SK-N-SH (cell line): ENCODE results near the gene ISYNA1. TPM values are rescaled to one million over a fixed set of nuclear protein-coding genes. Genes with fewer than 3 reads are reported as not detected.

Experiments used
- CTCF ChIA-PET: fragments of 300-600, 350-600 bp; formaldehyde crosslinking; extraction: SDS; loops from one replicate; lab custom pipeline; 2021; lab: Yijun Ruan, JAX
- POLR2A ChIA-PET: fragments of 350-600 bp; sonication (Branson Sonifier 250); formaldehyde crosslinking; extraction: SDS; loops from one replicate; lab custom pipeline; 2020; ENCODE audit warnings: antibody characterized with exemption, inconsistent platforms; lab: Yijun Ruan, JAX
- DNase-seq: peaks from one replicate; pipeline ENCODE4 v3.0.0; 2012
- H2AFZ ChIP-seq: fragments of 200-600 bp; sonication (generic); 2 replicates; pipeline ENCODE4 v1.8.1; 2016; ENCODE audit warnings: antibody characterized with exemption, mild to moderate bottlenecking, low read depth
- H3F3A ChIP-seq: fragments of 200-600 bp; sonication (generic); replicated peaks from 2 replicates; pipeline ENCODE3; 2016; ENCODE audit warnings: antibody characterized with exemption, mild to moderate bottlenecking; ENCODE audit not compliant: insufficient read depth
- H3K27ac ChIP-seq, 2 experiments: fragments of 200-500 bp in 1 of 2; fragments of 200-600 bp in 1 of 2; sonication (Bioruptor generic) in 1 of 2; sonication (generic), shearing (Covaris generic) in 1 of 2; 2 replicates each; pipeline versions ENCODE4 v1.5.1 to v1.6.1; 2014 to 2016; ENCODE audit warnings: low read depth in 2 of 2, inconsistent platforms in 1 of 2, low read length in 1 of 2, mild to moderate bottlenecking in 1 of 2, mixed read lengths in 1 of 2
- H3K27me3 ChIP-seq: fragments of 200-600 bp; sonication (generic), shearing (Covaris generic); 2 replicates; pipeline ENCODE4 v1.6.1; 2016; ENCODE audit warnings: mixed run types; ENCODE audit not compliant: insufficient read depth
- H3K36me3 ChIP-seq, 2 experiments: fragments of 200-500 bp in 1 of 2; fragments of 200-600 bp in 1 of 2; sonication (Bioruptor generic) in 1 of 2; sonication (generic) in 1 of 2; replicated peaks in 1 of 2; 2 replicates each; pipeline versions ENCODE3 to v1.5.1; 2014 to 2016; ENCODE audit warnings: low read length in 1 of 2, mild to moderate bottlenecking in 1 of 2; ENCODE audit not compliant: insufficient read depth in 2 of 2, control insufficient read depth in 1 of 2
- H3K4me1 ChIP-seq, 2 experiments: fragments of 200-500 bp in 1 of 2; fragments of 200-600 bp in 1 of 2; sonication (Bioruptor generic) in 1 of 2; sonication (generic), shearing (Covaris generic) in 1 of 2; 2 replicates each; pipeline versions ENCODE4 v1.5.1 to v1.6.1; 2014 to 2016; ENCODE audit warnings: low read depth in 1 of 2, low read length in 1 of 2, mixed run types in 1 of 2; ENCODE audit not compliant: insufficient read depth in 2 of 2, control insufficient read depth in 1 of 2
- H3K4me2 ChIP-seq: fragments of 200-600 bp; sonication (generic), shearing (Covaris generic); 2 replicates; pipeline ENCODE4 v1.6.1; 2017; ENCODE audit warnings: mixed run types
- H3K4me3 ChIP-seq, 2 experiments: fragments of 200-500 bp in 1 of 2; fragments of 200-600 bp in 1 of 2; sonication (Bioruptor generic) in 1 of 2; sonication (generic), shearing (Covaris generic) in 1 of 2; 2 replicates each; pipeline versions ENCODE4 v1.5.1 to v1.8.1; 2014 to 2016; ENCODE audit warnings: low read depth in 2 of 2, inconsistent platforms in 1 of 2, low read length in 1 of 2, mild to moderate bottlenecking in 1 of 2, mixed read lengths in 1 of 2, moderate library complexity in 1 of 2
- H3K79me2 ChIP-seq: fragments of 200-600 bp; sonication (generic); 2 replicates; pipeline ENCODE4 v1.8.1; 2017; ENCODE audit warnings: mild to moderate bottlenecking; ENCODE audit not compliant: insufficient read depth
- H3K9ac ChIP-seq: fragments of 200-600 bp; sonication (generic); 2 replicates; pipeline ENCODE4 v1.6.1; 2017; ENCODE audit warnings: mixed run types
- H3K9me2 ChIP-seq: fragments of 200-600 bp; sonication (generic); 2 replicates; pipeline ENCODE4 v1.6.1; 2017; ENCODE audit warnings: mixed run types
- H3K9me3 ChIP-seq: fragments of 200-600 bp; sonication (generic); 2 replicates; pipeline ENCODE4 v1.6.1; 2017; ENCODE audit warnings: mixed run types, mild to moderate bottlenecking, moderate library complexity
- H4K20me1 ChIP-seq: fragments of 200-600 bp; sonication (generic); 2 replicates; pipeline ENCODE4 v1.6.1; 2017; ENCODE audit warnings: mild to moderate bottlenecking, mixed run types; ENCODE audit not compliant: insufficient read depth
- CHD2 ChIP-seq: fragments of 150-350 bp; IDR thresholded peaks from 2 replicates; pipeline ENCODE4 v1.6.1; 2018; ENCODE audit warnings: low read length; ENCODE audit not compliant: partially characterized antibody
- ELF1 ChIP-seq: IDR thresholded peaks from 2 replicates; pipeline ENCODE4 v1.4.0; 2012
- GATA2 ChIP-seq: sonication (generic); formaldehyde crosslinking; IDR thresholded peaks from 2 replicates; pipeline ENCODE4 v1.5.0; 2020; ENCODE audit warnings: mild to moderate bottlenecking, missing genetic modification reagents
- IRF3 ChIP-seq: fragments of 150-350 bp; IDR thresholded peaks from 2 replicates; pipeline ENCODE4 v1.6.1; 2016; ENCODE audit warnings: mild to moderate bottlenecking, low read depth, low read length
- NFIC ChIP-seq: IDR thresholded peaks from 2 replicates; pipeline ENCODE4 v1.4.0; 2012; ENCODE audit warnings: borderline replicate concordance
- REST ChIP-seq: IDR thresholded peaks from 2 replicates; pipeline ENCODE4 v1.6.1; 2012; ENCODE audit warnings: mild to moderate bottlenecking, low read depth, low read length, moderate library complexity
- RXRA ChIP-seq: IDR thresholded peaks from 2 replicates; pipeline ENCODE4 v1.4.0; 2012; ENCODE audit warnings: low read depth, mild to moderate bottlenecking, borderline replicate concordance
- SIN3A ChIP-seq: IDR thresholded peaks from 2 replicates; pipeline ENCODE4 v1.6.1; 2012; ENCODE audit warnings: low read depth, mild to moderate bottlenecking, low read length, moderate library complexity, borderline replicate concordance
- TAF1 ChIP-seq: IDR thresholded peaks from 2 replicates; pipeline ENCODE4 v1.6.1; 2012; ENCODE audit warnings: low read depth, mild to moderate bottlenecking, low read length, moderate library complexity, borderline replicate concordance
- YY1 ChIP-seq: IDR thresholded peaks from 2 replicates; pipeline ENCODE4 v1.4.0; 2012; ENCODE audit warnings: low read depth, mild to moderate bottlenecking
- WGBS: methylation state at CpG from one replicate; pipeline ENCODE4 v1.1.6; 2017; ENCODE audit warnings: low lambda C conversion rate; 5-methylcytosine and 5-hydroxymethylcytosine counted together
- polyA plus RNA-seq, 3 experiments: library from polyadenylated mRNA; depleted of rRNA; stranded (reverse); fragments of >200 nt; gene quantifications; 2 replicates each; pipeline ENCODE4 v1.2.3, GENCODE V29; 2012
- TF ChIP-seq, protein P1 (sequence below): IDR thresholded peaks from 2 replicates; pipeline ENCODE4 v1.4.0; 2012; ENCODE audit warnings: low read depth, borderline replicate concordance

Gene ISYNA1
- polyA plus RNA-seq, 1 of the 3 experiments (the other 2 are of a cell fraction): 48.0 TPM

DNA sequence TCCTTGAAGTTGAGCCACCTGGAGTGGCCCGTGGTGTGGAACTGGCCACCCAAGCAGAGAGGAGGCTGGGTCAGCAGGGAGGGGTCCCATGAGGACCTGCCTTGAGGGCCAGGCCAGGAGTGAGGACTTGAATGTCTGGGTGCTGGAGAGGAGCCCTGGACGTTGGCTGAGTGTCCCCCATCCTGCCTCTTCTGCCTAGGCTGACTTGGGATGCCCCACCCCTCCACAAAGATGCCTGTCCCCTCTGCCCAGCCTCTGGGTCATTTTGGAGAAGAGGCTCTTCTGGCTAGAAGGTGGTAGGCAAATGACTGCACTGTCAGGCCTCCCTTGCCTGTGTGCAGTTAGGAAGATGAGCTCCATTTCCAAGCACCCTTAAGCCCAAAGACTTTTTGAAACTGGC lies 17.0 kb downstream of the ISYNA1 start:
- Histone ChIP-seq H3K4me3 (peak overlapping the region; percentile 68 to 74), H3K36me3 (peaks cover 0 to 5% of the 10 kb centered on the region in 2 experiments), H3K79me2 (peaks cover 53% of the 10 kb centered on the region), H3K4me1 (peaks cover 28 to 43% of the 10 kb centered on the region in 2 experiments; a peak in 3 of 4 replicates), H3K27me3 (no peaks in the 10 kb centered on the region), H3K4me2 (peak overlapping the region; percentile 90), H3K9me2 (no peaks in the 10 kb centered on the region), H3K27ac (no peak overlapping the region), H3K9ac (peak overlapping the region; percentile 71; the same call in 1 of the 2 replicates), H4K20me1 (peaks cover 46% of the 10 kb centered on the region), H2AFZ (no peak overlapping the region), H3F3A (peaks cover 13% of the 10 kb centered on the region), H3K9me3 (no peaks in the 10 kb centered on the region)
- WGBS: 64% methylated on average over 1 of the region's 2 CpGs
- CTCF ChIA-PET: interaction anchor here (2.1 to 12.1 kb wide), 4 partner anchors 10 to 73 kb away, joined by 10 to 217 read pairs (median 38); partner anchors contain the start of gene GDF15
- DNase-seq: no peak
- POLR2A ChIA-PET: no interaction called here
- TF ChIP-seq NFIC (no peak), SIN3A (no peak), REST (no peak), CHD2 (no peak), IRF3 (no peak), ELF1 (no peak), GATA2 (CRISPR knock-in tag) (no peak), YY1 (no peak), TAF1 (no peak), RXRA (no peak)
- TF ChIP-seq, protein P1, sequence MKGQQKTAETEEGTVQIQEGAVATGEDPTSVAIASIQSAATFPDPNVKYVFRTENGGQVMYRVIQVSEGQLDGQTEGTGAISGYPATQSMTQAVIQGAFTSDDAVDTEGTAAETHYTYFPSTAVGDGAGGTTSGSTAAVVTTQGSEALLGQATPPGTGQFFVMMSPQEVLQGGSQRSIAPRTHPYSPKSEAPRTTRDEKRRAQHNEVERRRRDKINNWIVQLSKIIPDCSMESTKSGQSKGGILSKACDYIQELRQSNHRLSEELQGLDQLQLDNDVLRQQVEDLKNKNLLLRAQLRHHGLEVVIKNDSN: no peak
